Endothelial cell of umbilical vein (primary cell): ENCODE results near the gene SHISA6. TPM values are rescaled to one million over a fixed set of nuclear protein-coding genes. Genes with fewer than 3 reads are reported as not detected.

Experiments used
- BruUV-seq: library from RNA; stranded (reverse); fragments of 400-500 nt; replicated peaks from 2 replicates; lab custom pipeline; 2021; lab: Mats Ljungman, UMichigan
- CTCF ChIA-PET: fragments of 300-600, 350-600 bp; sonication (Branson Sonifier 250); formaldehyde crosslinking; loops from one replicate; lab custom pipeline; 2021; ENCODE audit warnings: antibody characterized with exemption, inconsistent platforms; lab: Charles Lee
- POLR2A ChIA-PET: fragments of 300-600, 350-600 bp; sonication (Branson Sonifier 250); formaldehyde crosslinking; loops from one replicate; lab custom pipeline; 2021; ENCODE audit warnings: antibody characterized with exemption, inconsistent platforms; lab: Charles Lee
- DNase-seq: peaks from one replicate; pipeline ENCODE4 v3.0.0-alpha.2; 2011; ENCODE audit warnings: low read depth, low spot score
- FAIRE-seq: peaks from 2 replicates; lab custom pipeline; 2011; peaks lifted over from hg19 to GRCh38; lab: Jason Lieb, UNC
- H2AFZ ChIP-seq: 2 replicates; pipeline ENCODE4 v1.6.0; 2012; ENCODE audit warnings: low read depth, low read length, control low read depth, inconsistent platforms
- H3K27ac ChIP-seq: 2 replicates; pipeline ENCODE4 v1.5.1; 2011; ENCODE audit warnings: low read depth, mild to moderate bottlenecking, control low read depth, low read length, moderate library complexity; ENCODE audit not compliant: insufficient read depth
- H3K27me3 ChIP-seq, 2 experiments: 2 replicates each; pipeline versions ENCODE4 v1.6.0 to v1.6.1; 2011; ENCODE audit warnings: low read length in 2 of 2, mixed read lengths in 1 of 2; ENCODE audit not compliant: control insufficient read depth in 2 of 2, insufficient read depth in 2 of 2
- H3K36me3 ChIP-seq, 2 experiments: 2 replicates in 1 of 2; 3 replicates in 1 of 2; pipeline ENCODE4 v1.5.1; 2011; ENCODE audit warnings: low read length in 2 of 2, mild to moderate bottlenecking in 1 of 2, moderate library complexity in 1 of 2; ENCODE audit not compliant: control insufficient read depth in 2 of 2, insufficient read depth in 2 of 2; ENCODE audit errors: extremely low read depth in 1 of 2
- H3K4me1 ChIP-seq: 3 replicates; pipeline ENCODE4 v1.5.1; 2011; ENCODE audit warnings: mild to moderate bottlenecking, low read length; ENCODE audit not compliant: control insufficient read depth, insufficient read depth; ENCODE audit errors: extremely low read depth
- H3K4me2 ChIP-seq: 2 replicates; pipeline ENCODE4 v1.6.1; 2011; ENCODE audit warnings: low read length, control low read depth, mixed read lengths; ENCODE audit not compliant: insufficient read depth
- H3K4me3 ChIP-seq, 3 experiments: fragments of 200-600 bp in 1 of 3; sonication (generic), shearing (Covaris generic) in 1 of 3; replicated peaks in 1 of 3; 2 replicates each; pipeline ENCODE4 v1.5.1; 2011 to 2016; ENCODE audit warnings: control low read depth in 3 of 3, low read length in 3 of 3, mild to moderate bottlenecking in 2 of 3, inconsistent platforms in 1 of 3, low read depth in 1 of 3, moderate library complexity in 1 of 3; ENCODE audit not compliant: insufficient read depth in 1 of 3
- H3K79me2 ChIP-seq: 2 replicates; pipeline ENCODE4 v1.6.0; 2012; ENCODE audit warnings: low read length, inconsistent platforms; ENCODE audit not compliant: control insufficient read depth, insufficient read depth
- H3K9ac ChIP-seq: replicated peaks from 2 replicates; pipeline ENCODE3; 2011; ENCODE audit warnings: low read length, control low read depth; ENCODE audit not compliant: insufficient read depth; ENCODE audit errors: extremely low read depth
- H3K9me1 ChIP-seq: replicated peaks from 3 replicates; pipeline ENCODE4 v1.6.0; 2011; ENCODE audit warnings: mild to moderate bottlenecking, low read length; ENCODE audit not compliant: control insufficient read depth, insufficient read depth; ENCODE audit errors: extremely low read depth
- H3K9me3 ChIP-seq: replicated peaks from 2 replicates; pipeline ENCODE4 v1.5.1; 2012; ENCODE audit warnings: low read length, inconsistent platforms; ENCODE audit not compliant: control insufficient read depth, insufficient read depth
- H4K20me1 ChIP-seq: replicated peaks from 2 replicates; pipeline ENCODE3; 2011; ENCODE audit warnings: mild to moderate bottlenecking, low read length; ENCODE audit not compliant: control insufficient read depth, insufficient read depth; ENCODE audit errors: extremely low read depth
- EZH2 ChIP-seq: IDR thresholded peaks from 2 replicates; pipeline ENCODE4 v1.6.1; 2012; ENCODE audit warnings: borderline replicate concordance, low read depth, mild to moderate bottlenecking, moderate library complexity, low read length, inconsistent platforms; ENCODE audit not compliant: severe bottlenecking
- FOS ChIP-seq: IDR thresholded peaks from 2 replicates; pipeline ENCODE4 v1.6.1; 2011; ENCODE audit warnings: mild to moderate bottlenecking, low read length, moderate library complexity, borderline replicate concordance; ENCODE audit not compliant: insufficient read depth
- POLR2A ChIP-seq: IDR thresholded peaks from 2 replicates; pipeline ENCODE4 v1.6.1; 2012; ENCODE audit warnings: low read depth, mild to moderate bottlenecking, control low read depth, low read length
- dilution Hi-C: fragments of 300-500 bp; cut with MboI; formaldehyde crosslinking; loops from one replicate; pipeline ENCODE4 v1.15.0; 2019; ENCODE audit warnings: low sequenced_read_pairs; ENCODE audit not compliant: extremely low pct_ligation_motif_present
- intact Hi-C: fragments of 100-400 bp; cut with micrococcal nuclease; formaldehyde crosslinking; loops from one replicate; pipeline ENCODE4 v1.10.0; 2022
- polyA plus RNA-seq, 4 experiments: library from polyadenylated mRNA; depleted of rRNA in 3 of 4; stranded (reverse) in 3 of 4; unstranded in 1 of 4; fragments of >200 nt; gene quantifications; 2 replicates each; pipeline versions ENCODE4 v1.2.1 to v1.2.3, GENCODE V29; 2011 to 2012; ENCODE audit warnings: missing spikeins in 1 of 4
- total RNA-seq: library from RNA; stranded (reverse); gene quantifications from 2 replicates; pipeline ENCODE4 v1.2.3, GENCODE V29; 2021
- TF ChIP-seq, protein P1 (sequence below), 2 donors: IDR thresholded peaks; 1 replicate in 1 of 2; 2 replicates in 1 of 2; pipeline ENCODE4 v1.5.1; 2011; ENCODE audit warnings: low read length in 2 of 2, mild to moderate bottlenecking in 2 of 2, moderate library complexity in 2 of 2, control low read depth in 1 of 2, inconsistent platforms in 1 of 2, low read depth in 1 of 2; ENCODE audit not compliant: insufficient read depth in 1 of 2; ENCODE audit errors: extremely low read depth in 1 of 2
- TF ChIP-seq, protein P2 (sequence below): IDR thresholded peaks from 2 replicates; pipeline ENCODE4 v1.6.1; 2011; ENCODE audit not compliant: insufficient read depth, insufficient read length

Gene SHISA6
- total and polyA plus RNA-seq, 2 donors (not counting 3 experiments of a cell fraction or from before 2014, with no cell fraction given), result not detected

DNA sequence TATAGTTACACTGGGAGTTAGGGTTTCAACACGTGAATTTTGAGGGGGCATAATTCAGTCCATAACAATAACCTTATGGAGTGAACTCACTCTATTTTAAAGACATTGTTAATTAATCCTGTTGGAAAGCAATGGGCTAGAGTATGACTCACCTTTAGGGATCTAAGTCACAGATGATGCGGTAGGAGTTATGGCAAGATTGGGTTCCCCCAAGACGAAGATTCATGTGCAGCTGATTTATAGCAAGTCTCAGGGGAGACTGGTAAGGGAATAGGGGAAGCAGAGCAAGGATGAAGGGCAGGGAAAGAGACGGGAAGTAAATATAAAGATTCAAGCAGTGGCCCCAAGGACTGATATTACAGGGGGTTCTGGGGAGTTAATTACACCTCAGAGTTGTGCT, 197.7 kb downstream of the SHISA6 start:
- Histone ChIP-seq H3K9me1 (no peaks in the 10 kb centered on the region), H3K27ac (no peak overlapping the region), H3K36me3 (no peaks in the 10 kb centered on the region), H3K4me2 (no peak overlapping the region), H2AFZ (no peak overlapping the region), H3K9ac (no peak overlapping the region), H3K79me2 (no peaks in the 10 kb centered on the region), H4K20me1 (no peaks in the 10 kb centered on the region), H3K4me3 (no peak overlapping the region), H3K9me3 (no peaks in the 10 kb centered on the region), H3K4me1 (no peaks in the 10 kb centered on the region), H3K27me3 (no peaks in the 10 kb centered on the region)
- CTCF ChIA-PET, result no interaction called here
- TF ChIP-seq, protein P1, sequence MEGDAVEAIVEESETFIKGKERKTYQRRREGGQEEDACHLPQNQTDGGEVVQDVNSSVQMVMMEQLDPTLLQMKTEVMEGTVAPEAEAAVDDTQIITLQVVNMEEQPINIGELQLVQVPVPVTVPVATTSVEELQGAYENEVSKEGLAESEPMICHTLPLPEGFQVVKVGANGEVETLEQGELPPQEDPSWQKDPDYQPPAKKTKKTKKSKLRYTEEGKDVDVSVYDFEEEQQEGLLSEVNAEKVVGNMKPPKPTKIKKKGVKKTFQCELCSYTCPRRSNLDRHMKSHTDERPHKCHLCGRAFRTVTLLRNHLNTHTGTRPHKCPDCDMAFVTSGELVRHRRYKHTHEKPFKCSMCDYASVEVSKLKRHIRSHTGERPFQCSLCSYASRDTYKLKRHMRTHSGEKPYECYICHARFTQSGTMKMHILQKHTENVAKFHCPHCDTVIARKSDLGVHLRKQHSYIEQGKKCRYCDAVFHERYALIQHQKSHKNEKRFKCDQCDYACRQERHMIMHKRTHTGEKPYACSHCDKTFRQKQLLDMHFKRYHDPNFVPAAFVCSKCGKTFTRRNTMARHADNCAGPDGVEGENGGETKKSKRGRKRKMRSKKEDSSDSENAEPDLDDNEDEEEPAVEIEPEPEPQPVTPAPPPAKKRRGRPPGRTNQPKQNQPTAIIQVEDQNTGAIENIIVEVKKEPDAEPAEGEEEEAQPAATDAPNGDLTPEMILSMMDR (IDR thresholded peaks at IDR 0.05; ENCODE audit: extremely low read depth in 1 of 2, insufficient read depth in 1 of 2, low read depth in 1 of 2, low read length in 2 of 2), result no peak
- dilution Hi-C loops, result no loop called here
- POLR2A ChIA-PET, result no interaction called here
- BruUV-seq, result no TSS peak
- intact Hi-C loops, result no loop called here
- DNase-seq (no peak), FAIRE-seq (no peak)

DNA sequence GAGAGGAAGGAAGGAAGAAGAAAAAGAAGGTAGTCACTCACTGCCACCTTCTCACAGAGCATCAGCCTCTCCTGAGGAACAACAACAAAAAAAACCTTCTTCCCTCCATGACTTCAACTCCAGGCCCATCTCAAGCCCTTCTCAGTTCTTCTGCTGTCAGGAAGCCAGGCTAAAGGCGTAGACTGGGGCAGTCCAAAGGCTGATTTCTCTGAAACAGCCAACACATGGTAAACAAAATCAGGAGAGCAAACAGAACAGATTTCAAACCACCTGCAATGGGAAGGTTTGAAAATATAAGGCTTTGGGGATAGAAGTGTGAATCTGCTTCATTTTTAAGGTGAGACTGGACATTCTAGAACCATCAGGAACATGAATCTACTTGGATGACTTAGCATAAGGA, 200.0 kb downstream of the SHISA6 start:
- intact Hi-C loops (no loop called here), dilution Hi-C loops (no loop called here)
- H4K20me1 ChIP-seq, result no peaks in the 10 kb centered on the region
- H3K4me1 ChIP-seq, result no peaks in the 10 kb centered on the region
- H3K36me3 ChIP-seq, result no peaks in the 10 kb centered on the region
- H3K9ac ChIP-seq, result no peak overlapping the region
- H3K27me3 ChIP-seq, result no peaks in the 10 kb centered on the region
- H3K79me2 ChIP-seq, result no peaks in the 10 kb centered on the region
- no peak overlapping the region for H3K27ac ChIP-seq
- BruUV-seq, result no TSS peak
- no peak overlapping the region for H3K4me3 ChIP-seq
- no peaks in the 10 kb centered on the region for H3K9me3 ChIP-seq
- no peak overlapping the region for H3K4me2 ChIP-seq
- FAIRE-seq (no peak), DNase-seq (no peak)
- CTCF ChIA-PET, result no interaction called here
- TF ChIP-seq POLR2A (no peak), EZH2 (no peak), FOS (no peak)
- TF ChIP-seq, protein P2, sequence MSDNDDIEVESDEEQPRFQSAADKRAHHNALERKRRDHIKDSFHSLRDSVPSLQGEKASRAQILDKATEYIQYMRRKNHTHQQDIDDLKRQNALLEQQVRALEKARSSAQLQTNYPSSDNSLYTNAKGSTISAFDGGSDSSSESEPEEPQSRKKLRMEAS, result no peak
- POLR2A ChIA-PET, result no interaction called here
- no peaks in the 10 kb centered on the region for H3K9me1 ChIP-seq
- no peak overlapping the region for H2AFZ ChIP-seq
